Activated CD8-positive, alpha-beta T cell treated with anti-CD3 and anti-CD28 coated beads for 36 hours (primary cell): ENCODE data around the gene KIR3DL2. TPM values are rescaled to one million over a fixed set of nuclear protein-coding genes. Genes with fewer than 3 reads are reported as not detected.
"Not testable (repeated sequence)": the region's sequence is repeated elsewhere in the genome, so short reads cannot be mapped to it uniquely, and the experiment has no call there.

Experiments used
- ATAC-seq: fragments of 200-7000 bp; cut with Tn5 transposase; one replicate; pipeline ENCODE4 v1.10.0; 2021; ENCODE audit warnings: mild to moderate bottlenecking, moderate library complexity
- CTCF ChIA-PET: fragments of 350-600 bp; sonication (Branson Sonifier 250); formaldehyde crosslinking; loops from one replicate; lab custom pipeline; 2021; ENCODE audit warnings: antibody characterized with exemption; lab: Charles Lee
- POLR2A ChIA-PET: fragments of 350-600 bp; sonication (Branson Sonifier 250); formaldehyde crosslinking; loops from one replicate; lab custom pipeline; 2021; ENCODE audit warnings: antibody characterized with exemption; lab: Charles Lee
- DNase-seq: peaks from one replicate; pipeline ENCODE4 v3.0.0-alpha.2; 2020
- H3K27ac Mint-ChIP-seq: one replicate; pipeline ENCODE4 v1.8.0; 2021; ENCODE audit warnings: mild to moderate bottlenecking, mixed read lengths
- H3K27me3 Mint-ChIP-seq: one replicate; pipeline ENCODE4 v1.8.0; 2021; ENCODE audit warnings: mixed read lengths
- H3K36me3 Mint-ChIP-seq: one replicate; pipeline ENCODE4 v1.8.0; 2021; ENCODE audit warnings: low read depth, mixed read lengths
- H3K4me1 Mint-ChIP-seq: one replicate; pipeline ENCODE4 v1.8.0; 2021; ENCODE audit warnings: low read depth, mixed read lengths
- H3K4me3 Mint-ChIP-seq: one replicate; pipeline ENCODE4 v1.8.0; 2021; ENCODE audit warnings: mild to moderate bottlenecking, moderate library complexity, mixed read lengths
- H3K9me3 Mint-ChIP-seq: one replicate; pipeline ENCODE4 v1.8.0; 2021; ENCODE audit warnings: mixed read lengths
- CTCF ChIP-seq: fragments of 200-600 bp; IDR thresholded peaks from one replicate; pipeline ENCODE4 v1.8.0; 2022; ENCODE audit warnings: antibody characterized with exemption, mild to moderate bottlenecking
- intact Hi-C: fragments of 100-400 bp; cut with micrococcal nuclease; formaldehyde crosslinking; loops from one replicate; pipeline ENCODE4 v1.10.0; 2022
- total RNA-seq, 2 experiments: library from RNA; stranded (reverse); gene quantifications; one replicate each; pipeline ENCODE4 v1.2.3, GENCODE V29; 2021

KIR3DL2 gene
- total RNA-seq, 2 experiments from 2014 or later, result 0.14 to 0.27 TPM

- H3K27ac Mint-ChIP-seq, H3K4me1 Mint-ChIP-seq, H3K4me3 Mint-ChIP-seq, intact Hi-C loops, CTCF ChIA-PET, ATAC-seq, H3K27me3 Mint-ChIP-seq, DNase-seq, H3K36me3 Mint-ChIP-seq, H3K9me3 Mint-ChIP-seq: not testable (repeated sequence)
- POLR2A ChIA-PET, result interaction anchor here (0.6 kb wide), 1 partner anchor 236 kb away, joined by 3 read pairs; no protein-coding TSS in a partner anchor
Observed at GRCh38 chr19:54901153-54901552, 50.9 kb downstream of the KIR3DL2 start.

- no peak overlapping the region for H3K4me3 Mint-ChIP-seq
- H3K9me3 Mint-ChIP-seq, result no peaks in the 10 kb centered on the region
- no peak for DNase-seq
- peaks cover 9% of the 10 kb centered on the region for H3K27me3 Mint-ChIP-seq
- ChIA-PET CTCF (no interaction called here), POLR2A (no interaction called here)
- TF ChIP-seq CTCF, result no peak
- no peaks in the 10 kb centered on the region for H3K36me3 Mint-ChIP-seq
- no peak for ATAC-seq
- H3K27ac Mint-ChIP-seq, result no peak overlapping the region
- intact Hi-C loops, result no loop called here
- H3K4me1 Mint-ChIP-seq, result no peaks in the 10 kb centered on the region
Observed at GRCh38 chr19:54902061-54902460, 51.8 kb downstream of the KIR3DL2 start.

GRCh38 chr19:54903303-54903702 is 53.1 kb downstream of the KIR3DL2 start:
- intact Hi-C loops, result no loop called here
- H3K9me3 Mint-ChIP-seq, result no peaks in the 10 kb centered on the region
- no peak overlapping the region for H3K4me3 Mint-ChIP-seq
- no peaks in the 10 kb centered on the region for H3K4me1 Mint-ChIP-seq
- ATAC-seq, result no peak
- DNase-seq, result no peak
- TF ChIP-seq CTCF, result no peak
- no peaks in the 10 kb centered on the region for H3K36me3 Mint-ChIP-seq
- no peak overlapping the region for H3K27ac Mint-ChIP-seq
- peaks cover 7% of the 10 kb centered on the region for H3K27me3 Mint-ChIP-seq
- ChIA-PET CTCF (no interaction called here), POLR2A (no interaction called here)

GRCh38 chr19:54904261-54904660 is 54.0 kb downstream of the KIR3DL2 start:
- DNase-seq, ATAC-seq, H3K4me3 Mint-ChIP-seq, H3K27ac Mint-ChIP-seq, H3K36me3 Mint-ChIP-seq, H3K27me3 Mint-ChIP-seq, H3K9me3 Mint-ChIP-seq, CTCF ChIA-PET, intact Hi-C loops, H3K4me1 Mint-ChIP-seq, POLR2A ChIA-PET: not testable (repeated sequence)

GRCh38 chr19:54905421-54905802 is 55.2 kb downstream of the KIR3DL2 start:
- no peaks in the 10 kb centered on the region for H3K4me1 Mint-ChIP-seq
- POLR2A ChIA-PET, result no interaction called here
- DNase-seq (no peak), ATAC-seq (no peak)
- peaks cover 4% of the 10 kb centered on the region for H3K27me3 Mint-ChIP-seq
- no peak for TF ChIP-seq CTCF
- no peak overlapping the region for H3K4me3 Mint-ChIP-seq
- peaks cover 2% of the 10 kb centered on the region for H3K9me3 Mint-ChIP-seq
- CTCF ChIA-PET, result no interaction called here
- H3K27ac Mint-ChIP-seq, result no peak overlapping the region
- H3K36me3 Mint-ChIP-seq, result no peaks in the 10 kb centered on the region
- intact Hi-C loops, result no loop called here

- intact Hi-C loops, result no loop called here
- Mint-ChIP-seq H3K27ac (peak within 1 kb of the TSS; percentile 24), H3K4me1 (no peaks in the 10 kb centered on the region), H3K9me3 (peaks cover 2% of the 10 kb centered on the region), H3K4me3 (peak within 1 kb of the TSS; percentile 49), H3K36me3 (no peaks in the 10 kb centered on the region), H3K27me3 (peaks cover 4% of the 10 kb centered on the region)
- POLR2A ChIA-PET, result no interaction called here
- ATAC-seq (peak; percentile 69), DNase-seq (peak; percentile 42)
- CTCF ChIA-PET, result no interaction called here
- TF ChIP-seq CTCF, result no peak
Observed at GRCh38 chr19:54905803-54906511, 55.7 kb downstream of the KIR3DL2 start, which contains the start of gene NCR1. TSS of gene NCR1 (plus strand) at chr19:54906148. CDS start at chr19:54906188, 40 bp downstream.
